HG02943 (cell line): ENCODE measurements around the gene AGFG2.
A peak's percentile ranks its signal among the peaks of the same experiment; 100 is the strongest.
"Not testable (repeated sequence)": the region's sequence is repeated elsewhere in the genome, so short reads cannot be mapped to it uniquely, and the experiment has no call there.

Source experiments
- ATAC-seq: cut with Tn5 transposase; IDR thresholded peaks from one replicate; pipeline ENCODE4 v1.9.1; 2021; ENCODE audit warnings: mild to moderate bottlenecking, low read depth, moderate library complexity; ENCODE audit not compliant: unreplicated experiment

AGFG2 gene

DNA sequence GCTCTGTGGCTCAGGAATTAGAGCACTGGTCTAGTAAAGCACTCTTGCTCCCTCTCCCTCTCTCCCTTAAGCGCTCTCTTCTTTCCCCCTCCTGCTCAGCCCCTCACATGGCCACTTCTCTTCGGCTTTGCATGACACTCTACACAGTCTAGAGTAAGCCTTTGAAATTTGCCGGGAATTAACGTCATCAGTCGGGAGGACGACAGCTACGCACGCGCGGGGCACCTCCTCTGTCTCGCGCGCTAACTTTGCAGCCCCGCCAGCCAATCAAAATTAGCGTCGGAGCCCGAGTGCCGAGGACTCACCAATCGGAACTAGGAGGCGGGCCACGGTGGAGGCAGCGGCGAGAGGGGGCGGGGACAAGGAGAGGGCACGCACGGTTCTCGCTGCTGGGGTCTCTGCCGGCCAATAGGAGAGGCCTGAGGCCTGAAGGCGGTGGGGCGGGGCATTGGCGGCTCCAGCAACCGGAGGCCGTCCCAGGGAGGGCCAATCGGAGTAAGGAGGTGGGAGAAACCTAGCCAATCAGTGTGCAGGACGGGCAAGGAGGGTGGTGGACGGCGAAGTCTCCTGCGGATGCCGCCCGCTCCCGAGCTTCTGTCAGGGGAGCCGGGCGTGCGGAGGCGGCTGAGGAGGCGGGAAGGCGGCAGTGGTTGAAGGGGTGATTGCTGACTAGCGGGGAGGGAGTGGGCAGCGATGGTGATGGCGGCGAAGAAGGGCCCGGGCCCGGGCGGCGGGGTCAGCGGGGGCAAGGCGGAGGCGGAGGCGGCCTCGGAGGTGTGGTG lies at the start of gene AGFG2:
Gene AGFG2 (plus strand): TSS at position 550 of the 782 bp plus-strand sequence. CDS start 144 bp downstream, at position 694.
- ATAC-seq = peak; percentile 96

DNA sequence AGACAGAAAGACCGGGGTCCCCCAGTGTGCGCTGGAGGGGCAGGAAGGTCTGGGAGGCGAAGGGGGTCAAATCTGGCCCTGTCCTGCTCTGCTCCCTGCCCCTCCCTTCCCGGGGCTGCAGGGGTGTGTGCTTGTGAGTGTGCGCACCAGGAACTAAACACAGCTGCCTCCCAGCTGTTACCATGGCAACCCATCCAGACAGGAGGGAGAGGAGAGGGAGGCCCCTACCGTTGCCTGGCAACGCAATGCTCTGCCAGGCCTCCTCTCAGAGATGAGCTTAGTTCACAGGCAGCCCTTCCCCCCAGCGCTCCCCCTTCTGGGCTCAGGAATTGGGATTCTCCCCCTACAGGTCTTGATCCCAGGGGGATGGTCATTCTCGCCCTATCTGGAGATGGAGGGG lies 49.2 kb upstream of the AGFG2 start:
- ATAC-seq = no peak

- no peak for ATAC-seq
These were observed 48.4 kb upstream of the AGFG2 start for GRCh38 chr7:100490483-100491191.

- no peak for ATAC-seq
These were observed 47.8 kb upstream of the AGFG2 start for GRCh38 chr7:100491192-100491578.

DNA sequence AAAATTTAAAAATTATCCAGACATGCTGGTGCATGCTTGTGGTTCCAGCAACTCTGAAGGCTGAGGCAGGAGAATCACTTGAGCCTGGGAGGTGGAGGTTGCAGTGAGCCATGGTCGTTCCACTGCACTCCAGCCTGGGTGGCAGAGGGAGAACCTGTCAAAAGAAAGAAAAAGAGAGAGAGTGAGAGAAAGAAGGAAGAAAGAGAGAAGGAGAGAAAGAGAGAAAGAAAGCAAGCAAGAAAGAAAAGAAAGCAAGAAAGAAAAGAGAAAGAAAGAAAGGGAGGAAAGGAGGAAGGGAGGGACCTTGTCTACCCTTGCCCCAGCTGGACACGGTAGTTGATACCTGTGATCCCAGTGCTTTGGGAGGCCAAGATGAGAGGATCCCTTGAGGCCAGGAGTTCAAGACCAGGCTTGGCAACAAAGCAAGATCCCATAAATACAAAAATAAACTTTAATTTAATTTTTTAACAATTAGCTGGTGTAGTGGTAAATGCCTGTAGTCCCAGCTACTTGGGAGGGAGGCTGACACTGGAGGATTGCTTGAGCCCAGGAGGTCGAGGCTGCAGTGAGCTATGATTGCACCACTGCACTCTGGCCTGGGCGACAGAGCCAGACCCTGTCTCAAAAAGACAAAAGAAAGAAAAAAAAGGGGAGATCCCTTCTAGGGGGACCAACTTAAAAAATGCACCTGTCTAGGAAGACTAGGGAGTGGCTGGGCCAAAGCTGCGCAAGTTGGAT lies 46.1 kb upstream of the AGFG2 start:
- ATAC-seq = no peak

DNA sequence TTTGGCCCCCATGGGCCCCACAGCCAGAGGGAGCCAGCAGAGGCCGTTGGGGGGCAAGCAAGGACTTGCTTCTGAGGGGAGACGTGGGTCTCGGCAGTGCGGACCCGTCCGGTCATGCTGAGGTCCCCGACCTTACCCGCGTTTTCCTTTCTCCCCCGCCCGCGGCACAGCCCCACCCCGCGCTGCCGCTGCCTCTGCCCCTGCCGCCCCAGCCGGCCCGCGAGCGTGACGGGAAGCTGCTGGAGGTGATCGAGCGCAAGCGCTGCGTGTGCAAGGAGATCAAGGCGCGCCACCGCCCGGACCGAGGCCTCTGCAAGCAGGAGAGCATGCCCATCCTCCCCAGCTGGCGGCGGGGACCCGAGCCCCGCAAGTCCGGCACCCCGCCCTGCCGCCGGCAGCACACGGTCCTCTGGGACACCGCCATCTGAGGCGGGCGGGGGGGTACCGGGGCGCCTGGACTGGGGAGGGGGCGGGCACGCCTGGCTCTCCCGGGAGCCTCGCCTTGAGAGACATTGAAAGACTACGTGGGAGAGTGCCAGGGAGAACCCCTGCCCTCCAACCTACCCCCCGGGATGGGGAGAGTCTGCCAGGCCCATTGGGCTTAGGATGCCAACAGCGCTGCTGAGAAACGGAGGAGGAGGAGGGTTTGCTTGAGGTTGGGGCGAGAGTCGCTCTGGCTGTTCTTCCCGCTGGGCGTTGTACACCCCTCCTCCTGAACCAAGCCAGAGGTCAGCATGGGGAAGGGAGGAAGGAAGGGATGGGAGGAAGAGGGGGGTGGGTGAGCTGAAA lies 45.3 kb upstream of the AGFG2 start:
- no peak for ATAC-seq

- ATAC-seq = no peak
These were observed 42.5 kb upstream of the AGFG2 start for GRCh38 chr7:100496509-100496908.

- not testable (repeated sequence) for ATAC-seq
These were observed 38.3 kb upstream of the AGFG2 start for GRCh38 chr7:100500743-100501142.

DNA sequence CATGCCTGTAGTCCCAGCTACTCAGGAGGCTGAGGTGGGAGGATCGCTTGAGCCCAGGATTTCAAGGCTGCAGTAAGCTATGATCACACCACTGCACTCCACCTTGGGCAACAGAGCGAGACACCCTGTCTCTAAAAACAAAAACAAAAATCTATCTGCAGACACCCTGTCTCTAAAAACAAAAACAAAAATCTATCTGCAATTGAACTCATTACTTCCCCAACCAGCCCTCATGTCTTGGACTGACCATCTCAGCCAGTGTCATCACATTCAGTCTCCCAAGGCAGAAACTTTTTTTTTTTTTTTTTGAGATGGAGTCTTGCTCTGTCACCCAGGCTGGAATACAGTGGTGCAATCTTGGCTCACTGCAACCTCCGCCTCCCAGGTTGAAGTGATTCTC lies 35.0 kb upstream of the AGFG2 start:
- ATAC-seq = not testable (repeated sequence)

- no peak for ATAC-seq
These were observed 34.0 kb upstream of the AGFG2 start for GRCh38 chr7:100504887-100505611.

DNA sequence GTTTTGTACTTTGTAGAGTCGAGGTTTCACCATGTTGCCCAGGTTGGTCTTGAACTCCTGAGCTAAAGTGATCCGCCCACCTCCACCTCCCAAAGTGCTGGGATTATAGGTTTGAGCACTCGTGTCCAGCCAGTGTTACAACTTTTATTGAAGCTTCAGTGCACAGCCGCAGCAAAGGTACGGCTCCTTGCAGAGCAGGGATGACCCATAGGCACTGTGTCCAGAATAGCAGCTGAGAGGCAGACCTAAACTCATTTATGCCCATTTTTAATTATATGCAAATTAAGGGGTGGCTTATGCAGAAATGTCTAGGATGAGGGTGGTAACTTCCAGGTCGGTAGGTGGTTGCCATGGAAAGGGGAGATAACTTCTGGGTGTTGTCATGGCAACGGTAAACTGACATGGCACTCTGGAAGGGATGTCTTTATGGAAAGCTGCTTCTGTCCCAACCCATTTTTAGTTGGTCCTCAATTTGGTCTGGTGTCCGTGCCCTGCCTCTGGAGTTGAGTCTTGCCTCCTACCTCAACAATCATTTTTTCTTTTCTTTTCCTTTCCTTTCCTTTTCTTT lies 32.6 kb upstream of the AGFG2 start:
- ATAC-seq = no peak

GRCh38 chr7:100509231-100509630 lies 29.8 kb upstream of the AGFG2 start:
- ATAC-seq = no peak

DNA sequence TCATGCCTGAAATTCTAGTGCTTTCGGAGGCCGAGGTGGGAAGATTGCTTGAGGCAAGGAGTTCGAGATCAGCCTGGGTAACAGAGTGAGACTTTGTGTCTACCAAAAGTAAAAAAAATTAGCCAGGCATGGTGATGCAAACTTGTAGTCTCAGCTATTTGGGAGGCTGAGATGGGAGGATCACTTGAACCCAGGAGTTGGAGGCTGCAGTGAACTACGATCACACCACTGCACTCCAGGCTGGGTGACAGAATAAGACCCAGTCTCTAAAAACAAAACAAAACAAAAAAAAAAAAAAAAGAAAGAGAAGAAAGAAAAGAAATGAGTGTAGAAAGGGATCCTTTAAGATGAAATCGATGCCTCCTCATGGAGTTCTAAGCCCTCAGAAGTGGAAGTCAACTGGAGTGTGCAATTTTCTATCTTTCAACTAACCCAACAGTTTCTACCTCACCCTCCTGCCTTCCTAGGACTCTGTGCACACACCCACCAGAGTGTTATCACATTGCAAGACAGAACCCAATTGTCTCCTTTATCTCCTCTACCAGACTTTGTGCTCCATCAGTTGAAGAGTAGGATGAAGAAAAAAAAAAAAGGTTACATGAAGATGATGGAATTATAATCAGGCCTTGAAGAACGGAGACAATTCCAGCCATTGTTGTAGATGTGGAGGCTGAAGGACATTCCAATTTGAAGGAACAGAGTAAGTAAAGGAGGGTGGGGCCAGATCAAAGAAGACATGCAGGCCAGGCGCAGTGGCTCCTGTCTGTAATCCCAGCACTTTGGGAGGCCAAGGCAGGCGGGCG lies 28.4 kb upstream of the AGFG2 start:
- no peak for ATAC-seq

DNA sequence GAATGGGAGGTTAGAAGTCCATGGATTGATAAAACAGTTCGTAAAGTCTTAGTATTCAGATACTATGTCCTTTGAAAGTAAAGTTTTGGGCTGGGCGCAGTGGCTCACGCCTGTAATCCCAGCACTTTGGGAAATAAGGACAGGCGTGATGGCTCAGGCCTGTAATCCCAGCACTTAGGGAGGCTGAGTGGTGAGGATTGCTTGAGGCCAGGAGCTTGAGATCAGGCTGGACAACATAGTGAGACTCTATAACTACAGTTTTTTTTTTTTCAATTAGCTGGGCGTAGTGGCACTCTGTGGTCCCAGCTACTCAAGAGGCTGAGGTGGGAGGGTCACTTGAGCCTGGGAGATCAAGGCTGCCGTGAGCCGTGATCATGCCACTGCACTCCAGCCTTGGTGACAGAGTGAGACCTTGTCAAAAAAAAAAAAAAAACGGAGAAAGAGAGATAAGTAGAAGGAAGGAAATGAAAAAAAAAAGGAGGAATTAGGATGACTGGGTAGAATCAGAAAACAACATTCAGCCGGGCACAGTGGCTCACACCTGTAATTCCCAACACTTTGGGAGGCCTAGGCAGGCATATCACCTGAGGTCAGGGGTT lies 25.7 kb upstream of the AGFG2 start:
- ATAC-seq = no peak

- ATAC-seq = no peak
These were observed 23.9 kb upstream of the AGFG2 start for GRCh38 chr7:100515072-100515532.

DNA sequence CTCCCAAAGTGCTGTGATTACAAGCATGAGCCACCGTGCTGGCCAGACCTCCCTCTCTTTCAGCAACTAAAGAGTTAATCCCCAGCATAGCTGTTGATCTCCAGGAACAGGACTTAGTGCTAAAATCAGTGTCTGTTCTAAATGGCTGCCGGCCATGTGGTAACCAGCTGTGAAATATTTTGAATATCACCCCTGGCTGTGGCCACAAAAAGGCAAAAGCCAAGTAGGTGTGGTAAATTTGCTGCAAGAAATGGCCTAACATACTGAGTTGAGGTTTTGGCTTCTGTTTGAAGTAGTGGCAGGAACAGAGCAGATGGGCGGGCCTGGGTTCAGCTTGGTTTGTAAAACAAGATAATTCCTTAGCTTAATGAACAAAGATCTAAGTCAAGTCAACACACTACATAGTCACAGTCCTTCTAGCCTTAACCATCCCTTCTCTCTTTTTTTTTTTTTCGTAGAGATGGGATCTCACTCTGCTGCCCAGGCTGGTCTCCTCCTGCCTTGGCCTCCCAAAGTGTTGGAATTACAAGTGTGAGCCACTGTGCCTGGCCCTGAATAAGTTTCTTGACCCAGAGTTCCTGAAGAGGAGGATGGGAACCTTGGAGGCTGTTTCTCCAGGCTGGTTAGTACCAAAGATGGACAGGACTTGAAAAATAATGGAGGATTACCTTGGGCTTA lies 22.7 kb upstream of the AGFG2 start:
- ATAC-seq = no peak

GRCh38 chr7:100517305-100517704 lies 21.7 kb upstream of the AGFG2 start:
- ATAC-seq = no peak

GRCh38 chr7:100519580-100519979 lies 19.4 kb upstream of the AGFG2 start:
- no peak for ATAC-seq
